Measurements from ENCODE around the gene OTOGL. TPM values are rescaled to one million over a fixed set of nuclear protein-coding genes. Genes with fewer than 3 reads are reported as not detected.

OTOGL gene
- total RNA-seq, 1 donor from 2014 or later, result 0.16 TPM

DNA sequence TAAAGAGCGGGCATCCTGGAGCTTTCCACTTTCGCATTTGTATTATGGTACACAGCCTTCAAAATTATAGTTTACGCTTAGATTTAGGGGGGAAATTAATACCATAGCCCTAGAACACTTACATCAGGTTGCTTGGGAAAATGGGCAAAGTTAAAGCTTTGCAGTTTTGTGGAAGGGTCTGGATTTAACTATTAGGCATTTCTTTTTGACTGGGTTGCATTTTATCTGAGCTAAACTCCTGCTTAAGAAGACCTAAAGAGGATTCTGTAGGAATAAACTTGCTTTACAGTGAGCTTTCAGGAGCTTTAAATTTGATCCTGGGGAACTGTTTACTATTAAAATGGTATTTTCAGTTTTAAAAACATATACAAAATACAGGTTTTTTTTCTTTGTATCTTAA is 301.9 kb downstream of the OTOGL start:
- DNase-seq (ENCODE audit: low spot score), result no peak
- Mint-ChIP-seq H3K36me3 (ENCODE audit: low read depth) (no peaks in the 10 kb centered on the region), H3K4me3 (ENCODE audit: low read depth) (no peak overlapping the region), H3K4me1 (ENCODE audit: low read depth) (no peaks in the 10 kb centered on the region), H3K27me3 (ENCODE audit: low read depth) (peaks cover 6% of the 10 kb centered on the region), H3K27ac (no peak overlapping the region), H3K9me3 (no peaks in the 10 kb centered on the region)
- intact Hi-C loops (cut with micrococcal nuclease), result no loop called here

DNA sequence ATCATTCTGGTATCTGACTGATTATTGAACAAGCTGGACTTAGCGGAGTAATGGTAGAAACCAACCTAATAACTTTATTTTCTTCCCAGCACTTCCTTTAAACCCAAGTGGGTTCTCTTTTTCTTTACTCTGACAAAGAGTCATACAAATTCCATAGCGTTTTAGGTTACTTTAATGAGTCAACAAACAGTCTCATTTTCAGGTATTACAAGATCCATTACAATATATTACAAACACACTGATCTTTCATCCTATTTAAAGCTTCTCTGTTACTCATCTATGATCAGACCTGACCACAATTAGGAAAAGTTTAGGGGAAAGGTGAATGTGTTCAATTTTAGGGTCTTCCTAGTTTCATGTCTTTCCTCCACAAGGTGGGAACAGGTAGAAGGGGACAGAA is 305.3 kb downstream of the OTOGL start:
- no peak overlapping the region for H3K4me3 Mint-ChIP-seq (ENCODE audit: low read depth)
- DNase-seq (ENCODE audit: low spot score), result no peak
- H3K27ac Mint-ChIP-seq, result no peak overlapping the region
- H3K4me1 Mint-ChIP-seq (ENCODE audit: low read depth), result no peaks in the 10 kb centered on the region
- H3K9me3 Mint-ChIP-seq, result no peaks in the 10 kb centered on the region
- H3K27me3 Mint-ChIP-seq (ENCODE audit: low read depth), result peaks cover 3% of the 10 kb centered on the region
- no peaks in the 10 kb centered on the region for H3K36me3 Mint-ChIP-seq (ENCODE audit: low read depth)
- intact Hi-C loops (cut with micrococcal nuclease), result no loop called here

GRCh38 chr12:80406253-80406652 is 306.9 kb downstream of the OTOGL start:
- H3K27me3 Mint-ChIP-seq (ENCODE audit: low read depth), result no peaks in the 10 kb centered on the region
- no peaks in the 10 kb centered on the region for H3K36me3 Mint-ChIP-seq (ENCODE audit: low read depth)
- no peaks in the 10 kb centered on the region for H3K4me1 Mint-ChIP-seq (ENCODE audit: low read depth)
- no peak overlapping the region for H3K27ac Mint-ChIP-seq
- no peaks in the 10 kb centered on the region for H3K9me3 Mint-ChIP-seq
- intact Hi-C loops (cut with micrococcal nuclease), result no loop called here
- no peak for DNase-seq (ENCODE audit: low spot score)
- H3K4me3 Mint-ChIP-seq (ENCODE audit: low read depth), result no peak overlapping the region

- Mint-ChIP-seq H3K9me3 (no peaks in the 10 kb centered on the region), H3K27me3 (ENCODE audit: low read depth) (no peaks in the 10 kb centered on the region), H3K27ac (no peak overlapping the region), H3K4me3 (ENCODE audit: low read depth) (no peak overlapping the region), H3K36me3 (ENCODE audit: low read depth) (no peaks in the 10 kb centered on the region), H3K4me1 (ENCODE audit: low read depth) (no peaks in the 10 kb centered on the region)
- intact Hi-C loops (cut with micrococcal nuclease), result loop anchor here (2.0 kb wide), 1 partner anchor 351 kb away; no protein-coding TSS in a partner anchor
- no peak for DNase-seq (ENCODE audit: low spot score)
Observed at GRCh38 chr12:80411787-80412186, 312.4 kb downstream of the OTOGL start.

GRCh38 chr12:80412343-80412953 is 313.1 kb downstream of the OTOGL start:
- Mint-ChIP-seq H3K4me1 (ENCODE audit: low read depth) (no peaks in the 10 kb centered on the region), H3K27me3 (ENCODE audit: low read depth) (no peaks in the 10 kb centered on the region), H3K4me3 (ENCODE audit: low read depth) (no peak overlapping the region), H3K27ac (no peak overlapping the region), H3K9me3 (no peaks in the 10 kb centered on the region), H3K36me3 (ENCODE audit: low read depth) (no peaks in the 10 kb centered on the region)
- DNase-seq (ENCODE audit: low spot score), result no peak
- intact Hi-C loops (cut with micrococcal nuclease), result loop anchor here (2.0 kb wide), 1 partner anchor 350 kb away; no protein-coding TSS in a partner anchor

- no peak for DNase-seq (ENCODE audit: low spot score)
- Mint-ChIP-seq H3K27ac (no peak overlapping the region), H3K9me3 (no peaks in the 10 kb centered on the region), H3K27me3 (ENCODE audit: low read depth) (no peaks in the 10 kb centered on the region), H3K4me1 (ENCODE audit: low read depth) (no peaks in the 10 kb centered on the region), H3K4me3 (ENCODE audit: low read depth) (no peak overlapping the region), H3K36me3 (ENCODE audit: low read depth) (no peaks in the 10 kb centered on the region)
- intact Hi-C loops (cut with micrococcal nuclease), result loop anchor here (2.0 kb wide), 1 partner anchor 349 kb away; no protein-coding TSS in a partner anchor
Observed at GRCh38 chr12:80413462-80413861, 314.1 kb downstream of the OTOGL start.

DNA sequence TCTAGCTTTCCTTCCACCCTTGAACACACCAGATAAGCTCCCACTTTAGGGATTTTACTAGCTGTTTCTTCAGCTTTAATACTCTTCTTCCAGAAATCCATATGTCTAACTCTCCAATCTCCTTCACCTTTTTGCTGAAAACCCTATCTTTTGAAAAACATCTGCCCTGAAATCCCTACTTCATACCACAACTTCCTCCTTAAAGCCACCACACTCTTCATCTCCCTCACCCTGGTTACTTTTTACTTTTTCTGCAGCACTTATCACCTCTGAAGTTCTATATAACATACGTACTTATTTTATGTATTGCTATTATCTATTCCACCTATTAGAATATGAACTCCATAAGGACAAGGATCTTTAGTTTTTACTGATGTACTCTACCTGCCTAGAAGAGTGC is 316.1 kb downstream of the OTOGL start:
- intact Hi-C loops (cut with micrococcal nuclease), result no loop called here
- Mint-ChIP-seq H3K9me3 (no peaks in the 10 kb centered on the region), H3K36me3 (ENCODE audit: low read depth) (no peaks in the 10 kb centered on the region), H3K4me3 (ENCODE audit: low read depth) (no peak overlapping the region), H3K27ac (no peak overlapping the region), H3K27me3 (ENCODE audit: low read depth) (no peaks in the 10 kb centered on the region), H3K4me1 (ENCODE audit: low read depth) (no peaks in the 10 kb centered on the region)
- DNase-seq (ENCODE audit: low spot score), result no peak

DNA sequence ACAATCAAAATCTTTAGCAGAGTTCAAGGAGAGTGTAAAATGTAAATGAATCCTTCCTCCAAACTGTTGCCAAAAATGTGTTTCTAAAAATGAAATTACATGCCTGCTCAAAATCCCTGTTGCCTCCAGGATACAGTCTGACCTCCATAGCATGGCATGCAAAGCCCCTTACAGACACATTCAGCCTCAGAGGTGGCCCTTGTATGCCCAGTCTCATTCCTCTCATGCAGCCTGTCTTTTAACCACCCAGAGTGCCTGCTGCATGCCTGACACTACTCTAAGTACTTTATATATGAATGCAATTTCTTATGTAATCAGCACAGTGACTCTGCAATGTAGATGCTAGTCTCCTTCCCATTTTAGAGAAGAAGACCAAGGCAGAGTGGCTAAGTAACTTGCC is 320.3 kb downstream of the OTOGL start:
- intact Hi-C loops (cut with micrococcal nuclease), result no loop called here

GRCh38 chr12:80420075-80420474 is 320.7 kb downstream of the OTOGL start:
- no peak for DNase-seq (ENCODE audit: low spot score)
- H3K27ac Mint-ChIP-seq, result no peak overlapping the region
- no peaks in the 10 kb centered on the region for H3K27me3 Mint-ChIP-seq (ENCODE audit: low read depth)
- H3K36me3 Mint-ChIP-seq (ENCODE audit: low read depth), result no peaks in the 10 kb centered on the region
- intact Hi-C loops (cut with micrococcal nuclease), result no loop called here
- H3K4me3 Mint-ChIP-seq (ENCODE audit: low read depth), result no peak overlapping the region
- no peaks in the 10 kb centered on the region for H3K4me1 Mint-ChIP-seq (ENCODE audit: low read depth)
- no peaks in the 10 kb centered on the region for H3K9me3 Mint-ChIP-seq

More for the DNA sequence above, 320.3 kb downstream of the OTOGL start:
- Mint-ChIP-seq H3K4me3 (ENCODE audit: low read depth) (no peak overlapping the region), H3K9me3 (no peaks in the 10 kb centered on the region), H3K27ac (no peak overlapping the region), H3K4me1 (ENCODE audit: low read depth) (no peaks in the 10 kb centered on the region), H3K36me3 (ENCODE audit: low read depth) (no peaks in the 10 kb centered on the region), H3K27me3 (ENCODE audit: low read depth) (no peaks in the 10 kb centered on the region)
- DNase-seq (ENCODE audit: low spot score), result no peak

- Mint-ChIP-seq H3K27me3 (ENCODE audit: low read depth) (no peaks in the 10 kb centered on the region), H3K4me3 (ENCODE audit: low read depth) (no peak overlapping the region), H3K4me1 (ENCODE audit: low read depth) (no peaks in the 10 kb centered on the region), H3K36me3 (ENCODE audit: low read depth) (no peaks in the 10 kb centered on the region), H3K9me3 (no peaks in the 10 kb centered on the region), H3K27ac (no peak overlapping the region)
- DNase-seq (ENCODE audit: low spot score), result no peak
- intact Hi-C loops (cut with micrococcal nuclease), result no loop called here
Observed at GRCh38 chr12:80422550-80422949, 323.2 kb downstream of the OTOGL start.

Other genes with a start within 250 kb of the OTOGL start
- gene PPP1R12A, start 164.4 kb upstream of the OTOGL start, total RNA-seq, result 82.4 and 89.8 TPM in 2 replicates

All from activated T-helper 2 cell treated with anti-CD3 and anti-CD28 coated beads, Interferon-gamma antibody, Interleukin-2, Interleukin-4, amounts not matched to agents 10 μg/mL and 5 μg/mL and 100 μg/mL, durations not matched to agents 14 hours and 24 hours and 36 hours (primary cell).